ENCODE results near the gene FPGS. TPM values are rescaled to one million over a fixed set of nuclear protein-coding genes. Genes with fewer than 3 reads are reported as not detected.

Gene FPGS
- total RNA-seq, 1 donor from 2014 or later = 18.3 TPM

DNA sequence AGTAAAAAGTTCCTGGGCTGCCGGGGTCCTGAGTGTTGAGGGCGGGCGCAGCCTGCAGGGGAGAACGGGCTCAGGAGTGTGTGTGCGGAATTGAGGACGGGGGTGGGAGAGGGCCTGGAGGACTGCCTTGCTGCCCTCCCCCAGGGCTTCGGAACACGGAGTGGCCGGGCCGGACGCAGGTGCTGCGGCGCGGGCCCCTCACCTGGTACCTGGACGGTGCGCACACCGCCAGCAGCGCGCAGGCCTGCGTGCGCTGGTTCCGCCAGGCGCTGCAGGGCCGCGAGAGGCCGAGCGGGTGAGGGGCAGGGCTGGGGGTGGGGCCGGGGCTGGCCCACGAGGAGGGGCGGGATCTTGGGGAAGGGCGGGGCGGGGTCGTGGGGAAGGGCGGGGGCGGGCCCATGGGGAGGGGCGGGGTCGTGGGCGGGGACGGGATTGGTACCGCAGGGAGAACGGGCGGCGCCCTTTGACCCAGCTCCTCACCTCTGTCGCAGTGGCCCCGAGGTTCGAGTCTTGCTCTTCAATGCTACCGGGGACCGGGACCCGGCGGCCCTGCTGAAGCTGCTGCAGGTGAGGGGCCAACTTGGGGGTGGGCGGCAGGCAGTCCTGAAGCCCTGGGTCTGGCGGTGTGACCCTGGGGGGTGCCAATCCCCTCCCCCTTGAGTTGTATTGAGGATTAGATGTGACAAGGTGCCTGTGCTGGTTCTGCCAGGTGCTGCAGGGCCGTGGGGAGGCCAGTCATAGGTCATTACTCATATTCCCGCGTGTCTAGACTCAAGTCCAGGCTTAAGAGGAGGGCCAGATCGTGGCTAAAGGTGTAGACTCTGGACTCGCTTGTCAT is 7.1 kb downstream of the FPGS start:
- DNase-seq (ENCODE audit: low spot score in 2 of 2) (peak; percentile 52 to 64), FAIRE-seq (no peak)

GRCh38 chr9:127810378-127811187 is 7.9 kb downstream of the FPGS start:
- DNase-seq (ENCODE audit: low spot score in 2 of 2) (no peak), FAIRE-seq (no peak)

DNA sequence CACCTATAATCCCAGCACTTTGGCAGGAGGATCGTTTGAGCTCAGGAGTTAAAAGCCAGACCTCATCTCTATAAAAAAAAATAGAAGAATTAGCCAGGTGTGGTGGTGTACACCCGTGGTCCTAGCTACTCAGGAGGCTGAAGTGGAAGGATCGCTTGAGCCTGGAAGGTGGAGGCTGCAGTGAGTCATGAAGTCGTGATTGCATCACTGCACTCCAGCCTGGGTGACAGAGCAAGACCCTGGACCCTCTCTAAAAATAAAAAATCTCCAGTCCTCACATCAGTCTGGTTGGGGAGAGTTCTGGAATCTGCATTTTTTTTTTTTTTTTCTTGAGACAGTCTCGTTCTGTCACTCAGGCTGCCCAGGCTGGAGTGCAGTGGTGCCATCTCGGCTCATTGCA is 9.3 kb downstream of the FPGS start:
- DNase-seq (ENCODE audit: low spot score in 2 of 2) = no peak
- no peak for FAIRE-seq

DNA sequence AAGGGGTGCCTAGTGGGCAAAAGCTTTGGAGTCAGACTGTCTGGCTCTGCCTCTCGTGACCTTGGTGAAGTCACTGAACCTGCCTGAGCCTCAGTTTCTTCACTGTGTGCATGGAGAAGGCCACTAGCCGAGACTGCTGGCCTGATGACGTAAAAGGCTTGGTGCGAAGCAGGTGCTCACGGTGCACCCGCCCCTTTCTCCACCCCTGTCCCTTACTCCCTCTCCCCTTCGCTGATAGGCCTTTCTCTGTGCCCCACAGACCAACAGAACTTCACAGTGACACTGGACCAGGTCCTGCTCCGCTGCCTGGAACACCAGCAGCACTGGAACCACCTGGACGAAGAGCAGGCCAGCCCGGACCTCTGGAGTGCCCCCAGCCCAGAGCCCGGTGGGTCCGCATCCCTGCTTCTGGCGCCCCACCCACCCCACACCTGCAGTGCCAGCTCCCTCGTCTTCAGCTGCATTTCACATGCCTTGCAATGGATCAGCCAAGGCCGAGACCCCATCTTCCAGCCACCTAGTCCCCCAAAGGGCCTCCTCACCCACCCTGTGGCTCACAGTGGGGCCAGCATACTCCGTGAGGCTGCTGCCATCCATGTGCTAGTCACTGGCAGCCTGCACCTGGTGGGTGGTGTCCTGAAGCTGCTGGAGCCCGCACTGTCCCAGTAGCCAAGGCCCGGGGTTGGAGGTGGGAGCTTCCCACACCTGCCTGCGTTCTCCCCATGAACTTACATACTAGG is 10.4 kb downstream of the FPGS start:
- FAIRE-seq = no peak
- DNase-seq (ENCODE audit: low spot score in 2 of 2) = no peak

DNA sequence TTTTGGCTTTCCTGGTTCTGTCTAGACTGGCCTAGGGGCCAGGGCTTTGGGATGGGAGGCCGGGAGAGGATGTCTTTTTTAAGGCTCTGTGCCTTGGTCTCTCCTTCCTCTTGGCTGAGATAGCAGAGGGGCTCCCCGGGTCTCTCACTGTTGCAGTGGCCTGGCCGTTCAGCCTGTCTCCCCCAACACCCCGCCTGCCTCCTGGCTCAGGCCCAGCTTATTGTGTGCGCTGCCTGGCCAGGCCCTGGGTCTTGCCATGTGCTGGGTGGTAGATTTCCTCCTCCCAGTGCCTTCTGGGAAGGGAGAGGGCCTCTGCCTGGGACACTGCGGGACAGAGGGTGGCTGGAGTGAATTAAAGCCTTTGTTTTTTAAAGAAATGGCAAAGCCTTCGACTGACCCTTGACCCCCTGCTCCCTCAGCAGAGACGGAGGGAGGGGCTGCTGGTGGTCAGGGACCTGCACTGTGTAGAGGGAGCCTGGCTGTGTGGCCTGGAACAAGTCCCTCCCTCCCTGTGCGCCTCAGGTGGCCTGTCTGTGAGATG is 11.1 kb downstream of the FPGS start:
- no peak for DNase-seq (ENCODE audit: low spot score in 2 of 2)
- no peak for FAIRE-seq

DNA sequence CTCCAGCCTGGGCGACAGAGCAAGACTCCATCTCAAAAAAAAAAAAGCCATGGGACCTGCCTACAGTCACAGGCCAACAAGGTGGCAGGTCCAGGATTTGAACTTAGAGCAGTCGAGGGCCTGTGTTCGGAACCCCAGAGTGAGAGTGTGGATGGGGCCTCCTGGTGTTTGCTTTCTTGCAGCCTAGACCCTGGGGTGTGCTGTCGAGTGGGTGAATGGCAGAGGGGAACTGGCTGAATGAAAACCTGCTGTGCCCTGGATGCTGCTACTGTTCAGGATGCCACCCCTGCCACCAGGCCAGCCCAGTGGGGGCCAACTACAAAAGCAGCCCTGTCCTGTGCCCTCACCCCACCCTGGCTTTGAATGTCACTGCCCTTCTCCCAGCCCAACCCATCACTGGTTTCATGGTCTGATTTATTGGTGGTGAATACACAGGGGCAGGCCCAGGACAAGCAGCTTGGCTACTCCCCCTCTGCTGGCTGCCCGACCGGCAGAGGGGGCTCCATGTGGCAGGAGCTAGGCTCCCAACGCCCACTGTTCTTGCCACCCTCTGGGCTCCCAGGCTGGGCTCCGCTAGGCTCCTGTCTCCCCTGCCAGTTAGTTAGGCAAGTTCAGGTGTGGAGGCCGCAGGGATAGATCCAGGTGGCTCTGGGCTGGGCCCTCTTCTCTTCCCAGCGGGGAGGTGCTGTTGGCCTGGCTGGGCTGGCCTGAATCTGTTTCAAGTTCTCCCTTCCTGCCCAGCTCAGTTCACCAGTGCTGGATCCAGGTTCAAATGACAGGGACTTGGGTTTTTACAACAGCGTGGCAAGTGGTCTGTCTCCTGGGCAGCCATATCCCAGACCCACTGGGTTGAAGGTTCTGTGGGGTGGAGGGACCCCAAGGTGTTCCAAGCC is 12.2 kb downstream of the FPGS start:
- no peak for DNase-seq (ENCODE audit: low spot score in 2 of 2)
- no peak for FAIRE-seq

DNA sequence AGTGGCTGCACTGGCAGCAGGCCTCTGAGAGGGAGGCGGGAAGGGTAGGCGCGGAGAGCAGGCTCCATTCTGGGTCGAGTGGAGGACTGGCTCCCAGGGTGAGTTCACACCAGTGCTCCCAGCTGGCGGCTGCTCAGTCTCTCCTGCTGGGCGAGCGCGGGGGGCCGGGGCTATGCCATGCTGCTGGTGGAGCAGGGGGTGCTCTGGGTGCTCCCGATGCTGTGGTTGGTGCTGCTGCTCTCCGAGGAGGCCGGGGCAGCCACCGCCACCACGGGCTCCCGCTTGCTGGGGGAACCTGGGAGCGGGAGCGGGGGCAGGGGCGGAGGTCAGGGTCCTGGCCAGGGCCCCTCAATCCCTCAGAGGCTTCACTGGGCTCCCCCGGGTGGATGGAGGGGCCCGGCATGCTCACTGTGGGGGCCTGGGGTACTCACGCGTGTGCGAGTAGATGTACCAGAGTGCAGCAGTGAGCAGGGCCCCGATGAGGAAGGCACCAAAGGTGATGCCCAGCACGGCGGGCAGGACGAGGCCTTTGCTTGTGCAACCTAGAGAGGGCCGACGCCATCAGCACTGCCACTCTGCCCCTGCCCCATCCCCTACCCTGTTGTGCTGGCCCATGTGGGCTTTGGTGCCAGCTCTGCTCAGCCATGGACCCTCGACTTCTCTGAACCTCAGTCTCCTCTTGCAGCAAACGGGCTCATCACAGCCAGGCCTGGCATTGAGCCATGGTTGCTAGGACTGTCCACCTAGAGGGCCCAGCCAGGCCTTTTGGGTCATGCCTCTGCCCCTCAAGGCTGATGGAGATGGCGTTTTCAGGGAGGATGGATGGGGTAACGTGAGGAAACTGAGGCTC is 13.1 kb downstream of the FPGS start:
- DNase-seq (ENCODE audit: low spot score in 2 of 2) (no peak), FAIRE-seq (no peak)

GRCh38 chr9:127816362-127816725 is 13.7 kb downstream of the FPGS start:
- FAIRE-seq = no peak

DNA sequence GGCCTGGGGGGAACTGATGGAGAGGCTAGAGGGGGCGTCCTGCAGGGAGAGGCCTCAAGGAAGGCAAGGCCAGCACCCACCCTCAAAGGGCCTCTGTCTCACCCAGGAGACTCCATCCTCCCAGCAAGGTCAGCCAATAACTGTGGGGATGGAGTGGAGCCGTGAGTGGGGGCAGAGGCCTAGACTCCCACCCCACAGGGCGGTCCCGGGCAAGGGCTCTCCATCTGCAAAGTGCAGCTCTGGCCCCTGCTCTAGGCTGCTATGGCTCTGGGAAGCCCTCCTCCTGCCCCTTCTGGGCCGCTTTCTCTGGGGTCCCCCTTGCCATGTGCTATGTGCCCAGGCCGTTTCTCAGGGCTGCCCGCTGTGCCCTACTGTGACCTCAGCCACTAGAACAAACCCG is 14.0 kb downstream of the FPGS start:
- no peak for DNase-seq (ENCODE audit: low spot score in 2 of 2)
- FAIRE-seq = no peak

More at GRCh38 chr9:127816362-127816725, 13.7 kb downstream of the FPGS start:
- no peak for DNase-seq (ENCODE audit: low spot score in 2 of 2)

DNA sequence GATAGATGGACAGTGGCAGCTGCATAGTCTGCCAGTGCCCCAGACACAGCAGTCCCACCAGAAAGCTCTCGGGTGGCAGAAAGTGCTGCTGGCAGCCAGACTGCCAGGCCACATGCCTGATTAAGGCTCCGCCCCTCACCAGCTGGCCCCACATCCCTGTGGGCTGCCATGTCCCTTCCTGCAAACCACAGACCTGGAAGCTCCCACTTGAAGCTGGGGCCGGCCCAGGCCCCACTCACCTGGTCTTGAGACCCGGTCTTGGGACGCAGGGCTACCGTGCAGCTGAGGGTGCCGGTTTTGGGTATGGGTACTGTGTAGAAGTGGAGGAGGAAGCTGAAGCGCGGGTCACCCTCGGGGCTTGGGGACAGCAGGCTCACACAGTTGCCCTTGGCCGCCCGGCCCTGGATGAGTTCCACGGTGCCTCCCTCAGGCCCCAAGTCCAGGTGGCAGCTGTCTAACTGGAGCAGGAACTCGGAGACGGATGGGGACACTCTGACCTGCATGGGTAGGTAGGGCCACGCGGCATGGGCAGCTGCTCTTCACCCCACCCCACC is 15.3 kb downstream of the FPGS start:
- no peak for FAIRE-seq
- DNase-seq (ENCODE audit: low spot score in 2 of 2) = no peak

DNA sequence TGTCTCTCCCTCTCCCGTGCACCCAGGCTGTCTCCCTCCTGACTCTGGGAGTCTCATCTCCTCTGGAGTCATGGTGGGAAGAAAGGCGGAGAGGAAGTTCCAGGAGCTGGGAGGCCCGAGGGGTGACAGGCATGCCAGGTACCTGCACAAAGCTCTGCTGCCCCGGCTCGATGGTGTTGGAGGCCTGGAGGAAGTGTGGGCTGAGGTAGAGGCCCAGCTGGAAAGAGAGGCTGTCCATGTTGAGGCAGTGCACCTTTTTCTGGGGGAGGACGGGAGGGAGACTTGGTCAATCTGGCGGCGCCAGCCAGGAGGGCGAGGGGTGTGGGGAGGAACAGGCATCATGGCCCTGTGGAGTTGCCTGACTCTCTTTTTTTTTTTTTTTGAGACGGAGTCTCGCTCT is 15.9 kb downstream of the FPGS start:
- FAIRE-seq (no peak), DNase-seq (ENCODE audit: low spot score in 2 of 2) (no peak)

GRCh38 chr9:127822108-127822507 is 19.4 kb downstream of the FPGS start:
- no peak for FAIRE-seq
- DNase-seq (ENCODE audit: low spot score in 2 of 2) = no peak

GRCh38 chr9:127825319-127826051 is 22.8 kb downstream of the FPGS start:
- peak in 1 of 2 donors; percentile 51 for DNase-seq (ENCODE audit: low spot score in 2 of 2)
- FAIRE-seq = no peak

DNA sequence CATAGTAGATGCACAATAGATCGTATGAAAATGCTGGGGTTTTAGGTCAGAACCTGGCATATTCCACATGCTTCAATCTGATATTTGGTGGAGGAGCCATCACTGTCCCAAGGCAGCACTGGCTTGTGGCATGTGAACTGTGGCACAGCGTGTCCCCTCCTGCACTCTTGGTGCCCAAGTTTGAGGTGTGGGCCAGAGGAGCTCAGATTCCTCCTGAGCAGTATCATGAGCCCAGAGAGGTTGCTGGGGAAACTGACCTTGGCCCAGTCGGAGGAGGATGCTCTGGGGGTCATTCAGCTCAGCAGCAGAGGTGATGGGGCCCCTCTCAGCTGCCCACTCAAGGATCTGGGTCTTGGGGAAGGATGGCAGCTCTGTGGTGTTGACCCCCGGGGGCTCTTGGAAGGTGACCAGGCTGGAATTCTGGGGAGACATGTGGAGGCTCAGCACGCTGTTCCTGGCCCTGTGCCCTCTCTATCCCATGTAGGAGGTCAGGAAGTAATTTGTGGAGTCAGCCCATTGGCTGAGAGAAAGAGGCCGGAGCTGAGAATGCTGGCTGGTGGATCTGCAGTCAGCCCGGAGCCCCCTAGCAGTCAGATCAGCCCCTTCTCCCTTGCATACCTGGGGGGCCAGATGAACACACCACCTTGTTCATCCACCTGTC is 23.7 kb downstream of the FPGS start:
- DNase-seq (ENCODE audit: low spot score in 2 of 2) (no peak), FAIRE-seq (no peak)

DNA sequence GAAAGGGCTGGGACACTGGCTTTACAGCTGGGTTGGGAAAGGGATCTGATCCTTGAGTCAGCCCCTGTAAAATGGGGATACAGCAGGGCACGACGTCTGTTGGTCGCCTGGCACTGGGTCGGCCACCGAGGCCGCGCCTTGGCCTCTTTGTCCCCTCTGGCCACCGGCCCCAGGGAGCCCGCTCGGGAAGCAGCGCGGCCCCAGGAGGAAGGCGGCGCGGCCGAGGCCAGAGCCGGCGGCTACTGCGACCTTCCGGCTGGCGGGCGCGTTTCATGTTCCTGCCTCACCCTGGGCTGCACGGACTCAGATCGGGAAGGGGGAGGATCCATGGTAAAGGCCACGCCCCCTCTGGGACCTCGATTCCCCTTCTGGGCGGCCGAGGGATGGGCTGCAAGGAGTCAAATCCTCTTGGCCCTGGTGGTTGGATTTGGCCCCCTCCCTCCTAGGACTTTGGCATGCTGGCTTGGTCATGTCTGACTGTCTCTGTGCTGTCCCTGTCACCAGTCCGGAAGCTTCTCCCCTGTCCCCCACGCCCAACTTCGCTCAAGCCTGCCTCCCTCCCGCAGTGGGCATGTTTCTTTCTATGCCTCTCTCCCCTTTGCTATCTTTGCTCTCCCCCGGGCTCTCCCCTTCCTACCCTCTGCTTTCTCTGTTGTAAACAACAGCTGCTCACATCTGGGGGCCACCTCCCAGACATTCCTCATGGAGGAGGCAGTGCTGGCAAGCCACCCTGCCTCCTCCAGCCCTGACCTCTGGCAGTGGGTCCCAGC is 25.8 kb downstream of the FPGS start:
- DNase-seq (ENCODE audit: low spot score in 2 of 2) (peak; percentile 69 to 76), FAIRE-seq (no peak)

DNA sequence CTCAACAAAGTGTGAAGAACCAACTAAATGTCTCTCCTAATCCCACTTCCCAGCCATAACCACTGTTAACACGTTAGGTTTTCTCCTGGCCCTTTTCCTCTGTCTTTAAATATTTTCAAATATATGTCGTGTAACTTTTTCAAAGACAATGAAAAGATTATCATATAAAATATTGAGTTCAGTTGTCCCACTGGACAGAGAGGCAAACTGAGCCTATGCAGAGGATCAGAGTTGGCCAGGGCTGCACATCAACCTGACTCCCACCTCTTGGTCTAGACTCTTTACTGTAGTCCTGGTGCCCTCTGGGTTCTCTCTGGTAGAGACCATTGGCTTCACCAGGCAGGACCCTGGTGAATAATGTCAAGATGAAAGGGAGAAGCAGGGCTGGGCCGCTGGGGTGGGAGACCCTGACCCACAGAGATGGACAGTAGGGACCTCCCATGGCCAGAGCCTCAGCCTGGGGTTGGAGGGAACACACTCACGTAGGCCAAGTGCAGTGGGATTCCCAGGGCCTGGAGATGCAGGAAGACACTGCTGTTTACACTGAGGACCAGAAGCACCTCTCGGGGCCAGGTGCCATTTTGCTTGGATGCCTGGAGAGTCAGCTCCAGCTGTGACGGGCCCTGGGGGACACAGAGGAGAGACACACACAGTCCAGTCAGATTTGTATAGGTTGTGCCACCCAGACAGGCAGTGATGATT is 26.7 kb downstream of the FPGS start:
- no peak for DNase-seq (ENCODE audit: low spot score in 2 of 2)
- FAIRE-seq = no peak

Data from frontal cortex (tissue), 4 donors.